HG02970 (cell line): ENCODE data around the gene PTPN22.
A peak's percentile ranks its signal among the peaks of the same experiment; 100 is the strongest.

Experiments
- ATAC-seq: cut with Tn5 transposase; IDR thresholded peaks from one replicate; pipeline ENCODE4 v1.9.1; 2021; ENCODE audit warnings: mild to moderate bottlenecking, moderate library complexity, moderate number of reproducible peaks; ENCODE audit not compliant: unreplicated experiment, low FRiP score

The PTPN22 gene

GRCh38 chr1:113871597-113872113, at the start of gene PTPN22:
Gene PTPN22 (minus strand): TSS chr1:113871712.
- ATAC-seq: peak; percentile 74

DNA sequence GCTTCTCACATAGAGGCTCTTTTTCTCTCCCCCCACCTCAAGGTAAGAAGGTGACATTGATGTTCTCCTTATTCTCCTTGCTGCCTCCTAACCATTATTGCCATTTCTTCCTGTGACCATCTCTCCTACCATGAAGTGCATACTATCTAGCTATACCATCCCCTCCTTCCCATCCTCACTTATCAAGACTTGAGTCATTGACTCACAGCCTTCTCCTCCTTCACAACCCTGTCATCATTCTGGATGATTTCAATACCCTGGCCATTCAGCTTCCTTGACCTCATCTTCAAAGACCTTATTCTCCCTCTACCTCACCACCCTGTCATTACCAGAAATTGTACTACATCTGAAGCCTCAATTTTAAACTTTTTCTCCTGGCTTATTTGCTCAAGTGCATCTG, 46.7 kb upstream of the PTPN22 start:
- ATAC-seq: no peak

GRCh38 chr1:113917400-113918082, 46.0 kb upstream of the PTPN22 start:
- no peak for ATAC-seq

DNA sequence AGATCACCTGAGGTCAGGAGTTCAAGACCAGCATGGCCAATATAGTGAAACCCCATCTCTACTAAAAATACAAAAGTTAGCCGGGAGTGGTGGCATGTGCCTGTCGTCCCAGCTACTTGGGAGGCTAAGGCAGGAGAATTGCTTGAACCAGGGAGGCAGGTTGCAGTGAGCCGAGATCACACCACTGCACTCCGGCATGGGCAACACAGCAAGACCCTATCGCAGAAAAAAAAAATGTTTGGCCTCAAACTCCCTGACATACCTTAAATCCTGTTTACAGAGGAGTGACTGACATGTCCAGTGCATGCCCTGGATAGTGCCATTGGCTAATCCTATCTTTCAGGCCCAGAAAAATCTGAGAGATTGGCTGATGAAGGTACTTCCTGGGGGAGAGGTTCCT, 45.5 kb upstream of the PTPN22 start:
- ATAC-seq: no peak

DNA sequence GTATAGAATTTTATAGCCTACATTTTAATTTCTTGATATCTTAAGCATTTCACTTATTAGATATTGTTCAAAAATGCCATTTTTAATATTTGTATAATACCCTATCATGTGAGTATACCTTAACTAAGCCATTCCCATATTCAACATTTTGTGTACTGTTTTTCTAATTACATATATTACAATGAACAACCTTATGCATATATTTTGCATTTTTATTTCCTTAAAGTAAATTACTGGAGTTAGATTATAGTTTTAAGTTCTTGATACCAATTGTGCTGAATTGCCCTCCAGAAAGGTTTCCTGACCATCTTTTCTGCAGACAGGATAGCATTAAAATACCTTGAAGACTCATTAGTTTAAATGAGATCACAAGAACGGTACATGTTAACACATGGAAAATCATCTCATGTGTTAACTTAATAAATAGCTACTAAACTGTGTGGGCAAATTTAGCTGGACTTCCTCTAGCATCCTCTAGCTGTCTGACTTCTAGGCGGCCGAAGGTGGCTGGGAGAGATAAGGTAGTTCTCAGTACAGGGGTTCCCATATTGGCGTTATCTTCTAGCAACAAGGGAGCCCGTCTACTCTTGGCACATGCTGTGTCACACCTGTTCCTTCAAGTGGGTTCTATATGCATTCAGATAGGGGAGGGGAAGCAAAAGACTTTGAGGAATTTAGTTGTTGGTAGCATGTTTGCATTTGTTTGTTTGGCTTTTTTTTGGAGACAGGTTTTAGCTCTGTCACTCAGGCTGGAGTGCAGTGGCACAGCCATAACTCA, 42.6 kb upstream of the PTPN22 start:
- no peak for ATAC-seq

DNA sequence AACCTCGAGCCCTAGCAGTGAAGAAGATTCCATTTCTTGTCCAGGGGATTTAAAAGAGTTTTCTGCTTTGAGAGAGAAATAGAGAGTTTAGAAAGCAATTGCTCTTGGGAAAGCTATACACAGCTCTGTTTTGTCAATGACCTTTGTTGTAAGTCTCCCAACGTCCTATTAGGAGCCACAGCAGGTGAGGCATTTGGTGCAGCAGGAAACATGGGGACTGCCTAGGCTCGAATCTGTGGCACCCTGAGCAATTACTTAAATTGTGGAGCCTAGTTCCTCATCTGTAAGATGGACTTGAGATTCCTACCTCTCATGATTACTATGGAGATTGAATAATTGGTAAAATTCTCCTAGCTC, 41.8 kb upstream of the PTPN22 start:
- ATAC-seq: no peak

DNA sequence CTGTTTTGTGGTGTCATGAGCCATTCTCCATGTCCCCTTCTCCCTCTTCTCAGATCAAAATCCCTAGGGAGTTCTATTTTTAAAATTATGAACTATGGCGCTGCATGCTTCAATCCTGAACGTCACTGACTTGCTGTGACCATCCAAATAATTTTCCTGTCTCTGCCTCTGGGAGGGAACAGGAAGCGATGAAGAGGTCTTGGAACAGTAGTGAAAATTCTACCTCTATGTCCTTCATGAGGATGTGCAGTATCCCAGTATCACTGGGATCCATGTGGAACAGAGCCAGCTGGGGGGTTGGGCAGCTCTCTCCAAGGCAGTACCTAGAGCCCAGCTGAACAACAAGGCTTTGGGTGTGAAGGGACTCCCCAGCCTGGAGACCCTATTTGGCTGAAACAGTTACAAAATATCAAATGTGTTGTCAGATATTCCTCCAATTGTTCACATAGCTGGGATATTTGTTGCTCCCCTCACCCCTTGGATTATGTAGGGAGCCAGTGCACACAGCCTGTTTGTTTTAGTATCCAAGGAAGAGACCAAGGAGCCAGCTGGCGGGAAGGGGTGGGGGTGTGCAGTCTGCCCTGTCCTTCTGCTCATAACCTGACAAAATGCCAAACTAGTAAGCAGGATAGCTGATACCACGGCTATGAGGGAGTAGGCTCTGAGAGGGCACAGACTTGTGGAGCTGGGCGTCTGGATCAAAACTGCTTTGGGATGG, 41.2 kb upstream of the PTPN22 start:
- ATAC-seq: no peak

GRCh38 chr1:113905435-113905861, 33.9 kb upstream of the PTPN22 start:
- peak; percentile 1 for ATAC-seq

DNA sequence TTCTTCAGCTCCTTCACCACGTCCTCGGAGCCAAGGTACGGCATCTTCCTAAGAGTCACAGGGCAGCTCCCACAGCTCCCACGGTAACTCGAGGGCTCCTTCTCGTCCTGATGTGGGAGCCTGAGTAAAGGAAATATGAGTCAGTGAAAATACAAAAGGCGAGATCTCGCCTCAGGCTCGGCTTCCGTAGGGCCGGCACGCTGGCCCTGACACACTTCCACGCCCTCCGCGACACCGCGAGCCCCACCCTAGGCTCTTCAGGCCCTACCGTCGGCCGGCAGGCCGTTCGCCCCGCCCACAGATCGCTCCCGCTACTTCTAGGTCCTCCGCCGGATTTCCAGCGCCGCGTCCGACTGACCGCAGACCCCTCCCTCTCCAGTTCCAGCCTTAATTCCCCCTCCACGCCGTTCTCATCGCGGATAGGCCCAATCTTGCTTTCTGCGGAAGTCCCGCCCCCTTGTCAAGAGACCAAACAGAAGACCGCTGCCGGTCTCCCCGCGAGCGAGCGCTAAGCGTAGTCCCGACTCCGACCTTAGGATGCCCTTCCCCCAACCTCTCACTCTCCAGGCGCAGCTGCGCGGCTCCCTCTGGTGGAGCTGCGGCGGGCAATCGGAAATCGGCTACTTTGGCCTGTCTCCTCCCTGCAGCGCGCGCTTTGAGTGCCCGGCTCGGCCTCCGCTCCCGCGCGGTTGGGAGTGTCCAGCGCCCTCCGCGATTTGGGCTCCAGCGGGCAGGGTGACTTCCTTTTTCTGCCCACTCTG, 33.3 kb upstream of the PTPN22 start, which contains the start of the genes AP4B1 and DCLRE1B:
Gene AP4B1, minus strand, starts transcription at position 126 of the 761 bp plus-strand sequence. Its CDS starts 82 bp downstream, at position 44.
Gene DCLRE1B, plus strand, starts transcription at position 653 of the 761 bp plus-strand sequence. CDS start 261 bp downstream, outside the sequence.
- ATAC-seq: peak; percentile 88

DNA sequence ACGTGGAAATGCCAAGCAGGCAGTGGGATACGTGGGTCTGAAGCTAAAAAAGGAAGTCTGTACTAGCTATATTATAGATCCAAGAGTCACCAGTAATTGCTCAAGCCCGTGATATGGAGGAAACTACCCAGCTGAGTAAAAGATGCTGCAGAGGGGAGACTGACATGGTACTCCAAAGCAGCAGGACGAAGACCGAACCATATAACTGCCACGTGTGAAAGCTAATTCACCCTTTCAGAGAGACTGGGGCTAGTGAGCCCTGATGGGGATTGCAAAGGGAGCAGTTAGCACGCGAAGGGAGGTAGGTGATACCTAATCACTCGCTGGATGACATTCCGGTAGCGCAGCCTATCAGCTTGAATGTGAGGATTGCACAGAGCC, 32.8 kb upstream of the PTPN22 start:
- no peak for ATAC-seq

DNA sequence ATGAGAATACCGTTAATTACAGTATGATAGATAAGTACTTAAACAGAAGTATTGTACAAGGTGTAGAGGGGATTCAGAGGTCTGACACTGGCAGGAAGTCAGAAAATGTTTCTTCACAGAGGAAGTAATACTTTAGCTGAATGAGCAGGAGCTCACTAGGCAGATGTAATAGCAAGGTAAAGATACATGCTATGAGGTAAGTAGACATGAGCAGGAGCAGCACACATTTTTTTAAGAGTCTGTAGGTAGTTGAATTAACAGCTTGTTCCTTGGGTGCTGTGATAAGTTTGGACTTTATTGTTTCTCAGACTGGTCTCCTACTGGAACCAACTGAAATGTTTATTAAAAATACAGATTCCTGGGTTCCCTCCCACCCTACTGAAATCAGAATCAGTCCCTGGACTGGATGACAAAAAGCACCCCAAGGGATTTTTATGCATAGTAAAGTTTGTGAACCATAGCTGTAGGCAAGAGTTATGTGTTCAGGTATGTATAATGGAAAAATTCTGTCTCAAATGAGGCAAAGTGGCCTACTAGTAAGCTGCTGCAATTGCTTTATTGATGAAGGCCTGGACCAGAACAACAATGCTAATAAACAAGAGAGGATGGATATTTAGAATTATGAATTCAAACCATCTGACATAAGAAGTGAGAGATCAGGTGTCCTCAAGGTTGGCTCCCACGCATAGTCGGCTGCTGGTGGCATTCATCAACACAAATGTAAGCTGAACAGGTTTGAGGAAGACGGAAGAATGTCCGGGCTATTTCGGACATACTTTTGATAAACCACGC, 32.2 kb upstream of the PTPN22 start:
- ATAC-seq: no peak

GRCh38 chr1:113901191-113901590, 29.7 kb upstream of the PTPN22 start:
- no peak for ATAC-seq

DNA sequence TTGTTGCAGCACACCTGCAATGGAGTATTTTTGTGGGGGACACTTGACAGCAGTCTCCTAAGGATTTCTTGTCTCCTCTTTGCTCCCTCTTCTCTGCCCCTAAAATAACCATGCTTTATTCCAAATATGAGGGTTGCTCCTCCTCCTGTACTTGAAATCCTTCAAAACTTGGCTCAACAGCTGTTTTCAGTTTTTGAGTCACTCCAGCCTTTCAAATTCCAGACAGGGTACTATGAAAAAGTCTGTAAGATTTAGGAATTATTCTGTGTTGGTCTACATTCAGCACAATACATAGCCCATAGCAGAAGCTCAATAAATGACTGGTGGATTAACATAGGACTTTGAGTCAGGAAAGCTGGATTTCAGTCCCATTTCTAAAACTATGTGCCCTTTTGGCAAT, 27.6 kb upstream of the PTPN22 start:
- no peak for ATAC-seq

DNA sequence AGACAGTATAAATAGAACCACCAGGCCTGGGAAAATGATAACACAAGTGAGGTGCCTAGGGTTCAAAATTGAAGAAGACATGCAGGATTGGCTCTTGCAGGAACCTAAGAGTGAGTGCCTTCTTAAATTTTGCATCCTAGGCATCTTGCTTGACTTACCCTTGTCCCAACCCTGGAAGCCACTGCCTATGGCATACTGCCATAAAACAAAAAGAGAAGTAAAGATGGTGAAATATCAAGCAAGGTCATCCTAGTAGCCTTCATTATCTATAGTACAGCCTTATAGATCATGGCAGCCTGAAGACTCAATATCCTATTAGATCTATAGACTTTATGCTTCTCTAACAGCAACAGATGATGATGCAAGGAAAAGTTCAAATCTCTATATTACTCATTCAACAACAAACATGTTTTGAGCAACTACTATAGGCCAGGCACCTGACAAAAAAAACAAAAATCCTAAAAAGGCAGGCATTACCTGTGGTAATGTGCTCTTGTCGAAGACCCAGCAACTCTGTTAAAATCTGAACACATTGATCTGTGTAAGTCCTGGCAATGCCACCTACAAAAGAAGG, 26.8 kb upstream of the PTPN22 start:
- no peak for ATAC-seq

DNA sequence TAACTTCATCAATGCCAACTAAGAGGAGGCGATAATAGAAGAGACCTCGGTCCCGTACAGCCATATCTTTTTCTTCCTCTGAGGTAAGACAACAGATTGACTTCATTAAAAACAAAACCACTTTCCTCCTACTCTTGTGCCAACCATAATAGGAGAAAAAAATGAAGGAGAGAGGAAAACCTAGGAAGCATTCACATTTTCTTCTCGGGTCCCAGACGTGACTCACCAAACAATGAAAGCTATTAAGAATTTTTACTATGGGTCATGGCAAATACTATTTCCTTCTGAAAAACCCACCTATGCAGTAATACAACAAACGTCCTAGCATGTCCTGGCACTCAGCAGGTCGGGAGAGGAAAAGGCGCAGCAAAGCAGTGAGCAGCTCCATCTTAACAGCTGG, 24.4 kb upstream of the PTPN22 start:
- no peak for ATAC-seq

- no peak for ATAC-seq
Observed at GRCh38 chr1:113895098-113895497, 23.6 kb upstream of the PTPN22 start.

GRCh38 chr1:113893267-113893666, 21.8 kb upstream of the PTPN22 start:
- no peak for ATAC-seq

GRCh38 chr1:113891631-113892220, 20.2 kb upstream of the PTPN22 start:
- ATAC-seq: no peak

- ATAC-seq: no peak
Observed at GRCh38 chr1:113890816-113891215, 19.3 kb upstream of the PTPN22 start.
